HCT116 (cell line): ENCODE data around the gene HMGN1. TPM values are rescaled to one million over a fixed set of nuclear protein-coding genes. Genes with fewer than 3 reads are reported as not detected.

ENCODE experiments used
- ATAC-seq: fragments of 200-7000 bp; cut with Tn5 transposase; 2 replicates; pipeline ENCODE4 v1.9.1; 2020; ENCODE audit warnings: mild to moderate bottlenecking, moderate library complexity
- BruUV-seq: library from RNA; stranded (reverse); fragments of 400-500 nt; replicated peaks from 2 replicates; lab custom pipeline; 2021; lab: Mats Ljungman, UMichigan
- CTCF ChIA-PET: fragments of 300-600 bp; sonication (Branson Sonifier 250); formaldehyde crosslinking; loops from one replicate; lab custom pipeline; 2021; ENCODE audit warnings: antibody characterized with exemption; lab: Charles Lee
- POLR2A ChIA-PET: fragments of 300-600, 350-600 bp; sonication (Branson Sonifier 250); formaldehyde crosslinking; loops from one replicate; lab custom pipeline; 2021; ENCODE audit warnings: antibody characterized with exemption; lab: Charles Lee
- RAD21 ChIA-PET, 2 experiments: fragments of 300-600 bp; sonication (Branson Sonifier 250); formaldehyde crosslinking; loops; one replicate each; lab custom pipeline; 2023; ENCODE audit warnings: low total read pairs in 2 of 2; ENCODE audit not compliant: uncharacterized antibody in 2 of 2, unreplicated experiment in 2 of 2, low non-redundant PET in 1 of 2; lab: Charles Lee
- DNase-seq: peaks from one replicate; pipeline ENCODE4 v3.0.0-alpha.2; 2010; ENCODE audit warnings: low read depth, low spot score
- H2AFZ ChIP-seq: fragments of 200-600 bp; shearing (Covaris generic), sonication (generic); 2 replicates; pipeline ENCODE4 v1.6.1; 2017; ENCODE audit warnings: low read depth, mixed run types, mixed read lengths, antibody characterized with exemption, low read length; ENCODE audit not compliant: poor library complexity, severe bottlenecking
- H3K27ac ChIP-seq: 2 replicates; pipeline ENCODE4 v1.5.1; 2012; ENCODE audit warnings: low read depth, low read length
- H3K27me3 ChIP-seq: fragments of 200-600 bp; sonication (generic); 2 replicates; pipeline ENCODE4 v1.6.1; 2016; ENCODE audit warnings: mixed run types, low read length, mixed read lengths; ENCODE audit not compliant: insufficient read depth
- H3K36me3 ChIP-seq, 2 experiments: fragments of 200-500 bp in 1 of 2; fragments of 200-600 bp in 1 of 2; sonication (Bioruptor generic) in 1 of 2; sonication (generic) in 1 of 2; 2 replicates each; pipeline versions ENCODE4 v1.5.1 to v1.6.1; 2014 to 2016; ENCODE audit warnings: low read length in 2 of 2, inconsistent platforms in 1 of 2, mixed read lengths in 1 of 2, mixed run types in 1 of 2; ENCODE audit not compliant: insufficient read depth in 2 of 2, control insufficient read depth in 1 of 2
- H3K4me1 ChIP-seq, 2 experiments: fragments of 200-600 bp in 1 of 2; sonication (generic) in 1 of 2; 2 replicates each; pipeline versions ENCODE4 v1.5.1 to v1.6.1; 2012 to 2017; ENCODE audit warnings: low read length in 2 of 2, inconsistent platforms in 1 of 2, mild to moderate bottlenecking in 1 of 2, mixed read lengths in 1 of 2, mixed run types in 1 of 2, moderate library complexity in 1 of 2; ENCODE audit not compliant: insufficient read depth in 2 of 2, control insufficient read depth in 1 of 2
- H3K4me2 ChIP-seq: fragments of 200-600 bp; sonication (generic); 2 replicates; pipeline ENCODE4 v1.6.1; 2017; ENCODE audit warnings: mixed run types, low read length, mixed read lengths
- H3K4me3 ChIP-seq, 2 experiments: fragments of 200-600 bp in 1 of 2; sonication (generic) in 1 of 2; replicated peaks in 1 of 2; 2 replicates each; pipeline ENCODE4 v1.5.1; 2011 to 2016; ENCODE audit warnings: low read length in 2 of 2, control low read depth in 1 of 2, low read depth in 1 of 2, mild to moderate bottlenecking in 1 of 2, mixed read lengths in 1 of 2, mixed run types in 1 of 2
- H3K79me2 ChIP-seq: fragments of 200-600 bp; sonication (generic); 2 replicates; pipeline ENCODE4 v1.6.1; 2017; ENCODE audit warnings: mild to moderate bottlenecking, mixed run types, low read length, moderate library complexity, mixed read lengths; ENCODE audit not compliant: insufficient read depth
- H3K9ac ChIP-seq: fragments of 200-600 bp; sonication (generic); 2 replicates; pipeline ENCODE4 v1.6.1; 2016; ENCODE audit warnings: low read length, mixed read lengths
- H3K9me2 ChIP-seq: fragments of 200-600 bp; sonication (generic), shearing (Covaris generic); 2 replicates; pipeline ENCODE4 v1.6.1; 2017; ENCODE audit warnings: mixed run types, mild to moderate bottlenecking, moderate library complexity; ENCODE audit not compliant: insufficient read depth
- H3K9me3 ChIP-seq, 2 experiments: fragments of 200-500 bp in 1 of 2; fragments of 200-600 bp in 1 of 2; sonication (Bioruptor generic) in 1 of 2; sonication (generic) in 1 of 2; 2 replicates each; pipeline ENCODE4 v1.6.1; 2014 to 2017; ENCODE audit warnings: low read length in 2 of 2, mixed read lengths in 2 of 2, inconsistent platforms in 1 of 2, low read depth in 1 of 2, mild to moderate bottlenecking in 1 of 2, mixed run types in 1 of 2, moderate library complexity in 1 of 2; ENCODE audit not compliant: control insufficient read depth in 1 of 2, insufficient read depth in 1 of 2
- H4K20me1 ChIP-seq: fragments of 200-600 bp; sonication (generic), shearing (Covaris generic); 2 replicates; pipeline ENCODE4 v1.6.1; 2017; ENCODE audit warnings: mixed run types, mild to moderate bottlenecking, moderate library complexity; ENCODE audit not compliant: insufficient read depth
- CEBPB ChIP-seq: IDR thresholded peaks from 2 replicates; pipeline ENCODE4 v1.6.1; 2012; ENCODE audit warnings: low read depth
- ELF1 ChIP-seq: IDR thresholded peaks from 2 replicates; pipeline ENCODE4 v1.6.1; 2012; ENCODE audit warnings: low read depth, borderline replicate concordance
- EZH2phosphoT487 ChIP-seq: fragments of 200-600 bp; IDR thresholded peaks from 2 replicates; pipeline ENCODE4 v1.6.1; 2018; ENCODE audit warnings: antibody characterized with exemption, borderline replicate concordance
- JUND ChIP-seq: IDR thresholded peaks from 2 replicates; pipeline ENCODE4 v1.6.1; 2012
- MAX ChIP-seq: IDR thresholded peaks from 2 replicates; pipeline ENCODE4 v1.6.1; 2012
- POLR2AphosphoS5 ChIP-seq: IDR thresholded peaks from 2 replicates; pipeline ENCODE4 v1.6.1; 2011; ENCODE audit warnings: mild to moderate bottlenecking, low read depth, low read length, moderate library complexity
- RAD21 ChIP-seq: IDR thresholded peaks from 2 replicates; pipeline ENCODE4 v1.6.1; 2012; ENCODE audit warnings: low read depth, mild to moderate bottlenecking
- REST ChIP-seq: IDR thresholded peaks from 2 replicates; pipeline ENCODE4 v1.6.1; 2012; ENCODE audit warnings: low read depth
- SIN3A ChIP-seq: IDR thresholded peaks from 2 replicates; pipeline ENCODE4 v1.6.1; 2012; ENCODE audit warnings: low read depth
- SP1 ChIP-seq: IDR thresholded peaks from 2 replicates; pipeline ENCODE4 v1.6.1; 2012; ENCODE audit warnings: low read depth
- TCF7L2 ChIP-seq: IDR thresholded peaks from 2 replicates; pipeline ENCODE4 v1.7.0; 2011; ENCODE audit warnings: borderline replicate concordance, inconsistent platforms; ENCODE audit not compliant: insufficient read depth, insufficient read length; ENCODE audit errors: extremely low read depth
- ZBTB33 ChIP-seq: IDR thresholded peaks from 2 replicates; pipeline ENCODE4 v1.6.1; 2011; ENCODE audit warnings: mild to moderate bottlenecking, low read length, moderate library complexity; ENCODE audit not compliant: insufficient replicate concordance; ENCODE audit errors: extremely low read depth
- intact Hi-C: fragments of 100-400 bp; cut with micrococcal nuclease; formaldehyde crosslinking; loops from 2 replicates; pipeline ENCODE4 v1.10.0; 2022
- total RNA-seq: library from RNA; stranded (reverse); gene quantifications from one replicate; pipeline ENCODE4 v1.2.1, GENCODE V29; 2021; ENCODE audit not compliant: unreplicated experiment
- TF ChIP-seq, protein P1 (sequence below): IDR thresholded peaks from 2 replicates; pipeline ENCODE4 v1.6.1; 2012

HMGN1 gene
- total RNA-seq, 1 experiment from 2014 or later: 399 TPM

- Histone ChIP-seq H3K27ac (no peak overlapping the region), H3K9ac (no peak overlapping the region), H3K4me2 (no peak overlapping the region), H3K79me2 (no peaks in the 10 kb centered on the region), H3K4me1 (no peaks in the 10 kb centered on the region), H3K36me3 (no peaks in the 10 kb centered on the region), H4K20me1 (no peaks in the 10 kb centered on the region), H3K9me2 (no peaks in the 10 kb centered on the region), H3K9me3 (no peaks in the 10 kb centered on the region), H2AFZ (no peak overlapping the region), H3K4me3 (no peak overlapping the region), H3K27me3 (no peaks in the 10 kb centered on the region)
- intact Hi-C loops: no loop called here
- no peak for ATAC-seq
- ChIA-PET RAD21 (no interaction called here), CTCF (no interaction called here), POLR2A (no interaction called here)
- DNase-seq: no peak
- TF ChIP-seq REST (no peak), POLR2AphosphoS5 (no peak), CEBPB (no peak), SIN3A (no peak), EZH2phosphoT487 (no peak), RAD21 (no peak), JUND (no peak), TCF7L2 (no peak), MAX (no peak), ELF1 (no peak), SP1 (no peak), ZBTB33 (no peak)
- TF ChIP-seq, protein P1, sequence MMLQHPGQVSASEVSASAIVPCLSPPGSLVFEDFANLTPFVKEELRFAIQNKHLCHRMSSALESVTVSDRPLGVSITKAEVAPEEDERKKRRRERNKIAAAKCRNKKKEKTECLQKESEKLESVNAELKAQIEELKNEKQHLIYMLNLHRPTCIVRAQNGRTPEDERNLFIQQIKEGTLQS: no peak
- no TSS peak for BruUV-seq
Observed at GRCh38 chr21:39362733-39363132, 13.8 kb upstream of the HMGN1 start.
